H1 (cell line): ENCODE measurements around the gene ENAH. TPM values are rescaled to one million over a fixed set of nuclear protein-coding genes. Genes with fewer than 3 reads are reported as not detected.

Experiments used
- CTCF ChIA-PET: fragments of 300-600 bp; sonication (Branson Sonifier 250); formaldehyde crosslinking; loops from one replicate; lab custom pipeline; 2021; ENCODE audit not compliant: partially characterized antibody; lab: Charles Lee
- POLR2A ChIA-PET: fragments of 300-600 bp; sonication (Branson Sonifier 250); formaldehyde crosslinking; loops from one replicate; lab custom pipeline; 2021; ENCODE audit warnings: inconsistent platforms; ENCODE audit not compliant: partially characterized antibody; lab: Charles Lee
- DNase-seq, 2 experiments: peaks; one replicate each; pipeline versions ENCODE4 v3.0.0 to v3.0.0-alpha.2; 2010 to 2022; ENCODE audit warnings: low spot score in 2 of 2, low read depth in 1 of 2, mixed read lengths in 1 of 2
- FAIRE-seq: peaks from 2 replicates; lab custom pipeline; 2011; peaks lifted over from hg19 to GRCh38; lab: Jason Lieb, UNC
- H2AFZ ChIP-seq: 2 replicates; pipeline ENCODE4 v1.8.1; 2012; ENCODE audit warnings: low read length, inconsistent platforms
- H2AK5ac ChIP-seq: 2 replicates; pipeline ENCODE4 v1.6.1; 2013; ENCODE audit warnings: low read depth, low read length
- H2BK120ac ChIP-seq: replicated peaks from 2 replicates; pipeline ENCODE3; 2013; ENCODE audit warnings: low read depth, low read length, inconsistent platforms
- H2BK12ac ChIP-seq: 2 replicates; pipeline ENCODE4 v1.6.1; 2013; ENCODE audit warnings: low read depth, low read length
- H2BK15ac ChIP-seq: 2 replicates; pipeline ENCODE4 v1.6.1; 2013; ENCODE audit warnings: low read length
- H2BK20ac ChIP-seq: 2 replicates; pipeline ENCODE4 v1.6.1; 2013; ENCODE audit warnings: low read length
- H2BK5ac ChIP-seq: 2 replicates; pipeline ENCODE4 v1.6.1; 2013; ENCODE audit warnings: low read depth, low read length
- H3K14ac ChIP-seq: 2 replicates; pipeline ENCODE4 v1.6.1; 2013; ENCODE audit warnings: inconsistent platforms; ENCODE audit not compliant: insufficient read length
- H3K18ac ChIP-seq: 2 replicates; pipeline ENCODE4 v1.6.1; 2013; ENCODE audit warnings: low read length; ENCODE audit errors: extremely low read depth
- H3K23ac ChIP-seq: 2 replicates; pipeline ENCODE4 v1.6.1; 2013; ENCODE audit warnings: inconsistent platforms; ENCODE audit not compliant: insufficient read length
- H3K23me2 ChIP-seq: 2 replicates; pipeline ENCODE4 v1.6.1; 2013; ENCODE audit warnings: low read depth, low read length
- H3K27ac ChIP-seq: 2 replicates; pipeline ENCODE4 v1.6.1; 2011; ENCODE audit warnings: low read depth, low read length, inconsistent platforms
- H3K27me3 ChIP-seq, 4 experiments: replicated peaks in 1 of 4; 1 replicate in 1 of 4; 2 replicates in 3 of 4; pipeline versions ENCODE4 v1.6.1 to v1.8.1; 2011 to 2013; ENCODE audit warnings: low read length in 3 of 4, mild to moderate bottlenecking in 3 of 4, inconsistent platforms in 2 of 4, mixed read lengths in 2 of 4, moderate library complexity in 1 of 4; ENCODE audit not compliant: control insufficient read depth in 3 of 4, insufficient read depth in 3 of 4; ENCODE audit errors: extremely low read depth in 1 of 4
- H3K36me3 ChIP-seq, 4 experiments: 2 replicates each; pipeline versions ENCODE4 v1.6.1 to v1.8.1; 2011 to 2013; ENCODE audit warnings: mild to moderate bottlenecking in 4 of 4, low read length in 3 of 4, moderate library complexity in 2 of 4, control low read depth in 1 of 4, inconsistent platforms in 1 of 4; ENCODE audit not compliant: insufficient read depth in 4 of 4, control insufficient read depth in 2 of 4
- H3K4ac ChIP-seq: replicated peaks from 2 replicates; pipeline ENCODE3; 2013; ENCODE audit warnings: low read length, low read depth, mixed read lengths, inconsistent platforms; ENCODE audit not compliant: insufficient read length
- H3K4me1 ChIP-seq, 4 experiments: replicated peaks in 1 of 4; 1 replicate in 1 of 4; 2 replicates in 3 of 4; pipeline versions ENCODE4 v1.6.1 to v1.8.1; 2011 to 2013; ENCODE audit warnings: low read length in 3 of 4, inconsistent platforms in 2 of 4, mixed read lengths in 1 of 4; ENCODE audit not compliant: insufficient read depth in 4 of 4, control insufficient read depth in 3 of 4
- H3K4me2 ChIP-seq, 2 experiments: 2 replicates each; pipeline versions ENCODE4 v1.6.1 to v1.8.1; 2011 to 2013; ENCODE audit warnings: low read depth in 2 of 2, low read length in 2 of 2, control low read depth in 1 of 2, inconsistent platforms in 1 of 2, mild to moderate bottlenecking in 1 of 2; ENCODE audit not compliant: insufficient read depth in 1 of 2
- H3K4me3 ChIP-seq, 4 experiments: fragments of 200-600, 300-600 bp in 1 of 4; sonication (generic), shearing (Covaris generic), sonication (Bioruptor Twin) in 1 of 4; 2 replicates each; pipeline versions ENCODE4 v1.5.1 to v1.8.1; 2011 to 2016; ENCODE audit warnings: low read length in 4 of 4, low read depth in 3 of 4, control low read depth in 2 of 4, inconsistent platforms in 2 of 4, mild to moderate bottlenecking in 2 of 4, mixed read lengths in 1 of 4, moderate library complexity in 1 of 4; ENCODE audit not compliant: insufficient read depth in 2 of 4; ENCODE audit errors: extremely low read depth in 1 of 4
- H3K56ac ChIP-seq: replicated peaks from 2 replicates; pipeline ENCODE3; 2013; ENCODE audit warnings: low read depth, mild to moderate bottlenecking, mixed read lengths, low read length, inconsistent platforms; ENCODE audit not compliant: insufficient read length
- H3K79me1 ChIP-seq: 2 replicates; pipeline ENCODE4 v1.6.1; 2013; ENCODE audit warnings: low read depth, low read length, control low read depth
- H3K79me2 ChIP-seq, 2 experiments: 2 replicates each; pipeline versions ENCODE4 v1.6.1 to v1.8.1; 2012 to 2013; ENCODE audit warnings: low read length in 2 of 2, mild to moderate bottlenecking in 2 of 2, inconsistent platforms in 1 of 2; ENCODE audit not compliant: insufficient read depth in 2 of 2, control insufficient read depth in 1 of 2
- H3K9ac ChIP-seq, 4 experiments: replicated peaks in 1 of 4; 1 replicate in 1 of 4; 2 replicates in 3 of 4; pipeline versions ENCODE4 v1.6.1 to v1.8.1; 2011 to 2013; ENCODE audit warnings: low read depth in 3 of 4, low read length in 3 of 4, control low read depth in 2 of 4, mild to moderate bottlenecking in 2 of 4, moderate library complexity in 2 of 4, inconsistent platforms in 1 of 4; ENCODE audit errors: extremely low read depth in 1 of 4
- H3K9me3 ChIP-seq, 2 experiments: 2 replicates each; pipeline versions ENCODE4 v1.6.1 to v1.8.1; 2012 to 2013; ENCODE audit warnings: mild to moderate bottlenecking in 2 of 2, moderate library complexity in 2 of 2, control low read depth in 1 of 2, inconsistent platforms in 1 of 2, low read depth in 1 of 2, low read length in 1 of 2, mixed read lengths in 1 of 2; ENCODE audit not compliant: insufficient read depth in 2 of 2
- H4K20me1 ChIP-seq, 2 experiments: replicated peaks in 1 of 2; 2 replicates each; pipeline versions ENCODE3 to v1.8.1; 2011 to 2013; ENCODE audit warnings: inconsistent platforms in 2 of 2, low read length in 2 of 2, mild to moderate bottlenecking in 1 of 2; ENCODE audit not compliant: insufficient read depth in 2 of 2, control insufficient read depth in 1 of 2
- H4K5ac ChIP-seq: 2 replicates; pipeline ENCODE4 v1.6.1; 2013; ENCODE audit warnings: low read length, low read depth, mixed read lengths, inconsistent platforms; ENCODE audit not compliant: insufficient read length
- H4K8ac ChIP-seq: 2 replicates; pipeline ENCODE4 v1.8.0; 2013; ENCODE audit warnings: mild to moderate bottlenecking, moderate library complexity, low read length, inconsistent platforms; ENCODE audit not compliant: insufficient read depth; ENCODE audit errors: extremely low read depth
- H4K91ac ChIP-seq: replicated peaks from 2 replicates; pipeline ENCODE3; 2013; ENCODE audit warnings: low read length, mixed read lengths, inconsistent platforms; ENCODE audit not compliant: insufficient read length
- BACH1 ChIP-seq: IDR thresholded peaks from 2 replicates; pipeline ENCODE4 v1.6.1; 2012; ENCODE audit warnings: low read length, improper control_type of control experiment
- CBX5 ChIP-seq: fragments of 300-800, 300-1000 bp; sonication (generic); IDR thresholded peaks from 2 replicates; pipeline ENCODE4 v1.7.1; 2016; ENCODE audit warnings: antibody characterized with exemption, low read length, low read depth
- FOSL1 ChIP-seq: IDR thresholded peaks from 2 replicates; pipeline ENCODE4 v1.6.1; 2011; ENCODE audit warnings: mild to moderate bottlenecking, low read depth, low read length, moderate library complexity; ENCODE audit not compliant: insufficient read depth
- NRF1 ChIP-seq: IDR thresholded peaks from 2 replicates; pipeline ENCODE4 v1.6.1; 2011; ENCODE audit warnings: mild to moderate bottlenecking, low read depth, low read length, improper control_type of control experiment
- POU5F1 ChIP-seq: IDR thresholded peaks from 2 replicates; pipeline ENCODE4 v1.6.1; 2011; ENCODE audit warnings: low read depth, mild to moderate bottlenecking, low read length, moderate library complexity
- RAD21 ChIP-seq, 2 experiments: IDR thresholded peaks in 1 of 2; conservative IDR thresholded peaks in 1 of 2; 2 replicates each; pipeline ENCODE4 v1.6.1; 2011; ENCODE audit warnings: low read depth in 2 of 2, low read length in 2 of 2, improper control_type of control experiment in 1 of 2, inconsistent platforms in 1 of 2, mild to moderate bottlenecking in 1 of 2, moderate library complexity in 1 of 2
- RNF2 ChIP-seq: fragments of 200-900, 300-1000 bp; sonication (generic); IDR thresholded peaks from 2 replicates; pipeline ENCODE4 v1.7.1; 2016; ENCODE audit warnings: borderline replicate concordance, low read depth, mild to moderate bottlenecking, antibody characterized with exemption, low read length; ENCODE audit not compliant: poor library complexity, severe bottlenecking; ENCODE audit errors: missing control alignments
- SIRT6 ChIP-seq: IDR thresholded peaks from one replicate; pipeline ENCODE4 v1.7.1; 2012; ENCODE audit warnings: low read length, inconsistent platforms
- SP4 ChIP-seq: IDR thresholded peaks from 2 replicates; pipeline ENCODE4 v1.6.1; 2012; ENCODE audit warnings: low read length, inconsistent platforms
- WGBS, 2 experiments: shearing (Covaris generic) in 1 of 2; methylation state at CpG; one replicate each; pipeline versions ENCODE4 v1.1.6 to v1.1.7; 2013 to 2015; ENCODE audit warnings: low lambda C conversion rate in 2 of 2, mixed read lengths in 2 of 2, inconsistent platforms in 1 of 2, low coverage in 1 of 2, missing lambda C conversion rate in 1 of 2; ENCODE audit not compliant: insufficient replicate concordance in 2 of 2, insufficient coverage in 1 of 2, insufficient read length in 1 of 2; ENCODE audit errors: extremely low coverage in 1 of 2, missing lambda C conversion rate in 1 of 2; 5-methylcytosine and 5-hydroxymethylcytosine counted together
- polyA plus RNA-seq, 7 experiments: library from polyadenylated mRNA; depleted of rRNA in 3 of 7; stranded (reverse) in 5 of 7; unstranded in 2 of 7; fragments of >200 nt in 5 of 7; fragments of 200-250 nt in 2 of 7; gene quantifications; 1 replicate in 5 of 7; 2 replicates in 1 of 7; 4 replicates in 1 of 7; pipeline versions ENCODE4 v1.2.1 to v1.2.3, GENCODE V29; 2011 to 2013; ENCODE audit warnings: missing spikeins in 2 of 7, mixed read lengths in 2 of 7
- total RNA-seq: library from RNA; stranded (reverse); fragmentation: NEBNext Ultra II Directional; extraction: Animal tissue kit (Norgen Biotek cat#: 25700); gene quantifications from 2 replicates; pipeline ENCODE4 v1.2.1, GENCODE V29; 2021
- TF ChIP-seq, protein P1 (sequence below): IDR thresholded peaks from 2 replicates; pipeline ENCODE4 v1.6.1; 2011; ENCODE audit warnings: low read depth, mild to moderate bottlenecking, low read length; ENCODE audit not compliant: insufficient read depth

ENAH gene
- total and polyA plus RNA-seq, 2 of the 8 experiments (the other 6 are each of a cell fraction or from before 2014, with no cell fraction given): 39.1 to 335 TPM

DNA sequence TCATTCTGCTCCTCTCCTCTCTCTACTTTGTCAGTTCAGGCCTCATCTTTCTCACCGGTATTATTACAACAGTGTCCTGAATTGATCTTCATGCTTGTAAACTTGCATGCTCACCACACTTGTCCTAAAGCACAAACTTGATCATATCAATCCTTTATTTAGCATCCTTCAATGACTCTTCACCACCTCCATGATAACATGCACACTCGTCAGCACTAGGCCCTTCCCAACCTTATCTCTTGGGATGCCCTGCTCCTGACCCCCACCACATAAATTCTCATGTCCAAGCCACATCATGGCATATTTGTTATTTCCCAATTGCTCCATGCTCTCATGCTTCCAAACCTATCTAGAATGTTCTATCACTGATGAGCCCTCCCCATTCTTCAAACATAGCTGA lies 103.1 kb downstream of the ENAH start:
- H3K14ac ChIP-seq: no peak overlapping the region
- H2BK5ac ChIP-seq: no peak overlapping the region
- no peak for TF ChIP-seq CBX5
- no peak for TF ChIP-seq RAD21 (IDR thresholded peaks at IDR 0.05 in 1 of 2, conservative IDR thresholded peaks at IDR 0.05 in 1 of 2; ENCODE audit: low read depth in 2 of 2, low read length in 2 of 2)
- TF ChIP-seq SP4: no peak
- TF ChIP-seq RNF2: no peak
- TF ChIP-seq FOSL1: no peak
- no peak for TF ChIP-seq POU5F1
- TF ChIP-seq SIRT6: no peak
- TF ChIP-seq, protein P1, sequence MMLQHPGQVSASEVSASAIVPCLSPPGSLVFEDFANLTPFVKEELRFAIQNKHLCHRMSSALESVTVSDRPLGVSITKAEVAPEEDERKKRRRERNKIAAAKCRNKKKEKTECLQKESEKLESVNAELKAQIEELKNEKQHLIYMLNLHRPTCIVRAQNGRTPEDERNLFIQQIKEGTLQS: no peak
- no peak for TF ChIP-seq BACH1
- no peak for TF ChIP-seq NRF1
- 0 out of 2 replicates have a peak, but pooled peaks cover 3% of the 10 kb centered on the region for H3K23me2 ChIP-seq
- H3K56ac ChIP-seq: no peak overlapping the region
- H3K36me3 ChIP-seq: peaks cover 0 to 17% (median 2%) of the 10 kb centered on the region in 4 experiments; a peak in 3 of 8 replicates
- peaks cover 4% of the 10 kb centered on the region; the same call in 1 of the 2 replicates for H3K79me1 ChIP-seq
- no peak overlapping the region for H3K4me3 ChIP-seq
- no peaks in the 10 kb centered on the region for H3K4me1 ChIP-seq
- FAIRE-seq (no peak), DNase-seq (no peak)
- H3K9me3 ChIP-seq: no peaks in the 10 kb centered on the region
- POLR2A ChIA-PET: no interaction called here
- 94% methylated on average over 2 of the region's 2 CpGs; no CpG with 5 or more reads in 1 of the 2 experiments for WGBS, 2 experiments
- no peak overlapping the region for H3K27ac ChIP-seq
- no peak overlapping the region for H2AFZ ChIP-seq
- CTCF ChIA-PET: interaction anchor here (1.0 to 2.0 kb wide), 4 partner anchors 15 to 125 kb away, joined by 3 to 13 read pairs (median 3); no protein-coding TSS in a partner anchor
- no peak overlapping the region for H3K9ac ChIP-seq
- no peak overlapping the region for H4K91ac ChIP-seq
- H3K4ac ChIP-seq: no peak overlapping the region
- no peak overlapping the region for H2AK5ac ChIP-seq
- H3K27me3 ChIP-seq: no peaks in the 10 kb centered on the region
- H2BK120ac ChIP-seq: no peak overlapping the region
- H4K8ac ChIP-seq: no peak overlapping the region
- H3K79me2 ChIP-seq: peaks cover 4 to 89% of the 10 kb centered on the region in 2 experiments; a peak in 3 of 4 replicates
- peaks cover 1 to 5% of the 10 kb centered on the region in 2 experiments for H4K20me1 ChIP-seq
- no peak overlapping the region for H3K18ac ChIP-seq
- H2BK15ac ChIP-seq: no peak overlapping the region
- H2BK20ac ChIP-seq: no peak overlapping the region
- H2BK12ac ChIP-seq: no peak overlapping the region
- no peak overlapping the region for H4K5ac ChIP-seq
- no peak overlapping the region for H3K23ac ChIP-seq
- H3K4me2 ChIP-seq: no peak overlapping the region
